CD4-positive, CD25-positive, alpha-beta regulatory T cell (primary cell): Measurements from ENCODE around the gene OXTR. TPM values are rescaled to one million over a fixed set of nuclear protein-coding genes. Genes with fewer than 3 reads are reported as not detected.

ENCODE experiments used
- polyA plus RNA-seq, 4 donors: library from polyadenylated mRNA; unstranded; fragments of 300-500 nt; fragmentation: Illumina TruSeq; gene quantifications; one replicate each; pipeline ENCODE4 v1.2.3, GENCODE V29; 2021
- total RNA-seq: library from RNA; stranded (reverse); gene quantifications from one replicate; pipeline ENCODE4 v1.2.3, GENCODE V29; 2022

Gene OXTR
- total and polyA plus RNA-seq, 5 donors from 2014 or later: 0.17 TPM; not detected in 4

Other genes starting within 250 kb of the OXTR start
- not detected for gene SSUH2, start 124.8 kb downstream of the OXTR start, total RNA-seq
- gene SSUH2, start 124.8 kb downstream of the OXTR start, polyA plus RNA-seq: not detected
- gene CAV3, start 35.8 kb downstream of the OXTR start, total RNA-seq: not detected
- gene CAV3, start 35.8 kb downstream of the OXTR start, polyA plus RNA-seq: not detected
- gene RAD18, start 193.9 kb upstream of the OXTR start, total RNA-seq: 19.8 TPM
- 10 to 100 TPM in 2 of 4 donors, 1 to 10 TPM in 2; 7.8 to 12.1 (median 10.5) TPM for gene RAD18, start 193.9 kb upstream of the OXTR start, polyA plus RNA-seq